Epithelial cell of proximal tubule (primary cell): ENCODE measurements around the gene CRMP1. TPM values are rescaled to one million over a fixed set of nuclear protein-coding genes. Genes with fewer than 3 reads are reported as not detected.

ENCODE experiments used
- DNase-seq: peaks from one replicate; pipeline ENCODE4 v3.0.0-alpha.2; 2011; ENCODE audit warnings: low read depth
- H3K4me3 ChIP-seq: 2 replicates; pipeline ENCODE4 v1.5.1; 2011; ENCODE audit warnings: low read depth, mild to moderate bottlenecking, low read length
- CTCF ChIP-seq: conservative IDR thresholded peaks from 2 replicates; pipeline ENCODE4 v1.5.1; 2012; ENCODE audit warnings: low read depth, mild to moderate bottlenecking, low read length
- total RNA-seq: library from RNA; depleted of rRNA; stranded (reverse); fragments of >200 nt; gene quantifications from 2 replicates; pipeline ENCODE4 v1.2.3, GENCODE V29; 2015

Gene CRMP1
- total RNA-seq, 1 donor from 2014 or later, result 1.8 TPM

GRCh38 chr4:5808081-5808741 is 84.7 kb downstream of the CRMP1 start:
- TF ChIP-seq CTCF, result no peak
- no peak overlapping the region for H3K4me3 ChIP-seq
- DNase-seq, result no peak

- no peak for TF ChIP-seq CTCF
- no peak for DNase-seq
- H3K4me3 ChIP-seq, result no peak overlapping the region
Measured at GRCh38 chr4:5805270-5805669, 87.6 kb downstream of the CRMP1 start.

GRCh38 chr4:5804656-5805055 is 88.2 kb downstream of the CRMP1 start:
- peak; percentile 25 for TF ChIP-seq CTCF
- no peak overlapping the region for H3K4me3 ChIP-seq
- DNase-seq, result no peak

GRCh38 chr4:5802565-5802964 is 90.3 kb downstream of the CRMP1 start:
- DNase-seq, result no peak
- TF ChIP-seq CTCF, result no peak
- no peak overlapping the region for H3K4me3 ChIP-seq

- no peak for TF ChIP-seq CTCF
- DNase-seq, result no peak
- no peak overlapping the region for H3K4me3 ChIP-seq
Measured at GRCh38 chr4:5801696-5802095, 91.2 kb downstream of the CRMP1 start.

- no peak for DNase-seq
- H3K4me3 ChIP-seq, result no peak overlapping the region
- TF ChIP-seq CTCF, result no peak
Measured at GRCh38 chr4:5800496-5800895, 92.4 kb downstream of the CRMP1 start.

GRCh38 chr4:5799406-5799805 is 93.5 kb downstream of the CRMP1 start:
- DNase-seq, result no peak
- H3K4me3 ChIP-seq, result no peak overlapping the region
- no peak for TF ChIP-seq CTCF
